AG04449 (cell line): ENCODE results near the gene PLAGL2.

Source experiments
- CTCF ChIA-PET: fragments of 350-600 bp; formaldehyde crosslinking; extraction: SDS; loops from one replicate; lab custom pipeline; 2021; ENCODE audit warnings: antibody characterized with exemption; lab: Yijun Ruan, JAX
- POLR2A ChIA-PET: fragments of 400-600, 350-600 bp; formaldehyde crosslinking; extraction: SDS; loops from one replicate; lab custom pipeline; 2020; ENCODE audit warnings: antibody characterized with exemption, inconsistent platforms; lab: Yijun Ruan, JAX
- DNase-seq: peaks from one replicate; pipeline ENCODE4 v3.0.0-alpha.2; 2010; ENCODE audit warnings: low read depth, low spot score
- H3K4me3 ChIP-seq: 2 replicates; pipeline ENCODE4 v1.5.1; 2011; ENCODE audit warnings: low read depth, mild to moderate bottlenecking, control low read depth, low read length
- TF ChIP-seq, protein P1 (sequence below): IDR thresholded peaks from one replicate; pipeline ENCODE4 v1.5.1; 2011; ENCODE audit warnings: mild to moderate bottlenecking, moderate library complexity, low read length, control low read depth, inconsistent platforms; ENCODE audit not compliant: insufficient read depth; ENCODE audit errors: missing control alignments

Gene PLAGL2

DNA sequence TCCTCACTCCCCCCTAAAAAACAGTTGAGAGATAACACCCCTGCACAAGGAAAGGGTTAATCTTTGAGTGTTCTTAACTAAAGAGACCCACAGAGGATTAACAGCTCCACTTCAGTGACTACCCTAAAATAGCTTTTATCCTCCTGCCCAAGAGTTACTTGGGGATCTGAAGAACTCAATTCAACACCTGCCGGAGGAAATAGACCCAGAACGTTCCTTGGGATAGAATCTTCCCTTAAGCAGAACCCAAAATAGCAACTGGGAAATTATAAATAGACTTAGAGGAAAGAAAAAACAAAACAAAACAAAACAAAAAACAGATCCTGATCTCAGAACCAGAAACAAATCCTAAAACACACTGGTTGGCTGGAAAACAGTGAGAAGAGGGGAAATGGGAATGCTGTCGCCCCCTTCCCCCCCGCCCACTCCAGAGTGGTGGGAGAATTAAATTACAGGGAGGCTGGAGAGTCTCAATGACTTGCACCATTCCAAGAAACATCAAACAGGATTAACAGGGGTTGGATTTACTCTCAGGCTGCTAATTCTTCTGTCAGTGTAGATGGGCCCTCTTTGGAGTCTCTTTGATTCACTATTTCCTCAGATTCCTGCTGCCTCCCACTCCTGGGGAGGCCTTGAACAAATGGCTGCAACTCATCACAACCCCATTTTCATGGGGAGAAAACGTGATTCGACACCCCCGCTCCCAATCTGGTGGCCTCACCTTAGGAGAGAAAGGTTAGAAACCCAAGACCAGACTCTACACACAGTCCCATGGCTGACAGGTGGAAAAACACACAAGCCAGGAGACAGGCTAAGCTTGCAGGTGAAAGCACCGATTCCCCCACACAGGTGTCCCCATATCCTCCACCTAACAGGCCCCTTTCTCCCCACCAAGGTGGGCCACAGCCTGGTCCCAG lies 1.4 kb downstream of the PLAGL2 start:
- POLR2A ChIA-PET: no interaction called here
- CTCF ChIA-PET: no interaction called here

DNA sequence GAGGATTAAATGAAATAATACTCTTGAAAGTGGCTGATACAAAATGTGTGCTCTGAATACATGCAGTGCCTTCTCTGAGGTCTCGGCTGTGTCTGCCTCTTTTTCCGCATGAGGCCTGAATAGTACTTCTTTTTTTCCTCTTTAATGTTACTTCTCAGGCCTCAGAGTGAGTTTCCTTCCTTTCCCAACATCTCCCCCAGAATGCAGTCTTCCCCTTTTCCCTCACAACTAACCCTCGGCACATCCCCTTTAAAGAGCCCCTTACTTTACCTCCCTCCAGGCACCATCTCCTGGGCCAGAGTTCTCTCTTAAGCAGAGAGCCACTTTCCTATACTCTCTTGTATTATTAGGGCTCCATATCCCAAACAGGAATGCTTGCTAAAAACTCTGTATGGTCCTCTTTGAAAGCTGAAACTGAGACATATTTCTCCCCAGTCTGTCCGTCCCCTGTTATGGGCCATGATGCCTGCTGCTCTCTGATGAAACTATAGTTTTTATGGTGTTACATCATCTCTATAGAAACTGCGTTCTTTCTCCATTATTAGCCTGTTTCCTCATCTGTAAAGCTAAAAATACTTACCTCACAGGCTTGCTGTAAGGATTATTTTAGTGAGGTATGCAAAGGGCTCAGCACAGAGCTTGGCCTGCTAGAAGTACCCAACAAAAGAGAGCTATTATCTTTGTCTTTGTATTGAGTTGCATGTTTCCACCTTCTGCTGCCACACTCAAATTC lies 2.3 kb downstream of the PLAGL2 start:
- no peak overlapping the region; the same call in 1 of the 2 replicates for H3K4me3 ChIP-seq
- ChIA-PET POLR2A (no interaction called here), CTCF (no interaction called here)
- no peak for DNase-seq
- TF ChIP-seq, protein P1, sequence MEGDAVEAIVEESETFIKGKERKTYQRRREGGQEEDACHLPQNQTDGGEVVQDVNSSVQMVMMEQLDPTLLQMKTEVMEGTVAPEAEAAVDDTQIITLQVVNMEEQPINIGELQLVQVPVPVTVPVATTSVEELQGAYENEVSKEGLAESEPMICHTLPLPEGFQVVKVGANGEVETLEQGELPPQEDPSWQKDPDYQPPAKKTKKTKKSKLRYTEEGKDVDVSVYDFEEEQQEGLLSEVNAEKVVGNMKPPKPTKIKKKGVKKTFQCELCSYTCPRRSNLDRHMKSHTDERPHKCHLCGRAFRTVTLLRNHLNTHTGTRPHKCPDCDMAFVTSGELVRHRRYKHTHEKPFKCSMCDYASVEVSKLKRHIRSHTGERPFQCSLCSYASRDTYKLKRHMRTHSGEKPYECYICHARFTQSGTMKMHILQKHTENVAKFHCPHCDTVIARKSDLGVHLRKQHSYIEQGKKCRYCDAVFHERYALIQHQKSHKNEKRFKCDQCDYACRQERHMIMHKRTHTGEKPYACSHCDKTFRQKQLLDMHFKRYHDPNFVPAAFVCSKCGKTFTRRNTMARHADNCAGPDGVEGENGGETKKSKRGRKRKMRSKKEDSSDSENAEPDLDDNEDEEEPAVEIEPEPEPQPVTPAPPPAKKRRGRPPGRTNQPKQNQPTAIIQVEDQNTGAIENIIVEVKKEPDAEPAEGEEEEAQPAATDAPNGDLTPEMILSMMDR: no peak

More for the DNA sequence above, 1.4 kb downstream of the PLAGL2 start:
- no peak for DNase-seq
- peak overlapping the region; percentile 94 for H3K4me3 ChIP-seq
- TF ChIP-seq, protein P1: no peak

DNA sequence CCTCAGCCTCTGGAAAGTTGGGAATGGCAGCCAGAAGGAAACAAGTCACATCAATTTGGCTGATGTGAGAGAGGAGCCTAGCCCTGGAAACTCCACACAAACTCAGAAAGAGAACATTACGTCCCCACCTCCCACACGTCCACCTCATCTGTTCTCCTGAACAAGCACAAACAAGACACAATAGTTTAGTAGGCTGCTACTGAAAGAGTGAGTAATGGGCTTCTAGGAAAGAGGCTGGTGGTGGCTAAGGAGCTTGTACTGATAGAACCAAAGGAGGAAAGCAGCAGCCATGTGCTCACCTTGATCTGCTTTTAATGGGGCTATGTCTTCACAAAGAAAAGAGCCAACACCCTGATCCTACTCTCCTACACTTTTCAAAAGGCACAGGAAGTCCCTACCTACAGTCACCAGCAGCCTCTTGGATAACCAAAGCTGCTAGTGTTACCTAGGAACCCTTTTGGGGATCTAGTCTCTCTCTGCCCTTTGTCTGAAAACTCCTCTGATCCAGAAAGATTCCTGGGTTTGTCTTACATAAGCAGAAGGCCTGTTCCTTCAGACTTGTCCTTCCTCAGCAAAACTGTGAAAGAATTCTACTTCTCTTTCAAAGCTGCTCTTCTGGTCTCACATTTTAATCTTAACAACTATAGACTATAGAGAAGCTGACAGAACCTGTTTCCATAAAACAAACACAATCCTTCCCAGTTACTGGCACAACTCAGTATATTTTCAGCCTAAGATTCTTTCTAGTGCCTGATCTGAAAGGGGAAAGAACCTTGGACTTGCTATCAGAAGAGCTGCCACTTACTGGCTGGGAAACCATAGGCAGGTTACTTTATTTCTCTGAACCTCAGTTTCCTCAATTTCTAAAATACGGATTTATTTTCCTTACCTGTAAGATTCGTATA lies 3.1 kb downstream of the PLAGL2 start:
- CTCF ChIA-PET: no interaction called here
- no peak overlapping the region for H3K4me3 ChIP-seq
- POLR2A ChIA-PET: interaction anchor here (0.7 kb wide), 1 partner anchor 12 kb away, joined by 3 read pairs; no protein-coding TSS in a partner anchor
- TF ChIP-seq, protein P1: no peak
- DNase-seq: no peak

DNA sequence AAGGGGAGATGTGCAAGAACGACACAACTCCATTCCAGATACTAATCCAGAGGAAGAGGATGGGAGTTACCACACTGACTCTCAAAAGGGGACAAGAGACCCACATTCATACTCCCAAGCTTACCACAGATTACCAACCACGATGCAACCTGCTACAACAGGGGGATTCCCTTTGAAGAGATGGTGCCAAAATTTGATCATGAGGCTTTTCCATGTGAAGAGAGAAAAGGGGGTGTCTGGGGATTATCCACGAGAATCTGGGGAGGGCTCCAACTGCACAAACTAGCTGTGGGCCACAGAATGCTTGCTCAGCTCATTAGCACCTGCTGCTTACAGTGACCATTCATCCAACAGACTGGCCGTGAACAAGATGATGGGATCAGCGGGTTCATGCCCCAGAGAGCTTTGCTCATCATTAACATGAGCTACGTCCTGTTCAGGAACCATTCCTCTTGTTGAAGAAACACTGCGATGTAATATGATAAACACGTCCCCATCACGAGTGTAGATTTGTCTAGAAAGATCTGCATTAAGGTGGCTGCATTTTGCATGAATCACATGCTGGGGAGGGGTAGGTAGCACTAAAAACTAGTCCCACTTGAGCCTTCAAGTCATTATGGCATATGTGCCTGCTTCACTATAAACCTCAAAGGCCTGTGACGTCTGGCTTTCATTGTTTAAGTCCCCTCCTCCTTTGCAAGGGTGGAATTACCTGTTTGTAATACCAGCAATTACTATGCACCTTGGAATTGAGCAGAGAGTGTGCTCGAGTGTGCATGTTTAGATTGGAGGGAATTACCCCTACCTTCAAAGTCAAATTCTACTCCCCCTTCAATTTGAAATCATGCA lies 4.0 kb downstream of the PLAGL2 start:
- H3K4me3 ChIP-seq: no peak overlapping the region
- TF ChIP-seq, protein P1: no peak
- ChIA-PET POLR2A (no interaction called here), CTCF (no interaction called here)
- no peak for DNase-seq

DNA sequence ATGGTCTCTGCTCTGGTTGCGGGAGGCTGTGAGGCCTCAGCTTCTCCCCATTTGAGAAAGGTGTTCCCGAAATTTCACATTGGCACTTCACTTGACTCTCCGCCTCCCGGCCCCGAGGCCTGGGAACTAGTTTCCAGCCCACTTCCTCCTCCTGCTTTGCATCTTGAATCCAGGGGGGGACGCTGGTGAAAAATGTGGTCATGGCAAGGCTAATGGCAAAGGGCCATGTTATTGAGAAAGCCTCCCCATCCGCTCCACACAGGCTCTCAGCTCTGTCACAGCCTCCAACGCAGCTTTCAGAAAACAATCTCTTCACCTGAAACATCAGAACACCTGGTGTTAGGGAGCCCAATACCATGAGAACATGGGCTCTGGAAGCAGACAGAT lies 5.6 kb downstream of the PLAGL2 start:
- no peak for DNase-seq
- POLR2A ChIA-PET: no interaction called here
- CTCF ChIA-PET: interaction anchor here (1.2 to 1.3 kb wide), 2 partner anchors 9 to 11 kb away, joined by 3 to 4 read pairs; no protein-coding TSS in a partner anchor
- TF ChIP-seq, protein P1: no peak
- H3K4me3 ChIP-seq: no peak overlapping the region
